Measurements from ENCODE around the gene CEP95.

DNA sequence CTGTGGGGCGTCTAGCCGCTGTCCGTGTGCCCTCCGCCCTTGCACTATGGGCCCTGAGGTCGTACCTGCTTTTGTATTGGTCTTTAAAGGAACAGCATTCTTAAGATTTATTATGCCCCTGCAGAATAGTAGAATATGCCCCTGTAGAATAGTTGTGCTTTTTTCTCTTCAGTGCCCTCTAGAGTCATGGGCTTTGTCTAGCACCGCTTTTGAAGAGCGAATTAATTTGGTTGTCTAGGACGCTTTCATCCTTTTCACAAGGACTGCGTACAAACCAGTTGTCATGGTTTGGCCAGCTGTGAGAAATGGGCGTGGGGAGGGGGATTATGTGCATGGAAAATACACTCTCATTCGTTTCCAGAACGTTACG lies 621 bp downstream of the CEP95 start:
- TF ChIP-seq, protein P1, sequence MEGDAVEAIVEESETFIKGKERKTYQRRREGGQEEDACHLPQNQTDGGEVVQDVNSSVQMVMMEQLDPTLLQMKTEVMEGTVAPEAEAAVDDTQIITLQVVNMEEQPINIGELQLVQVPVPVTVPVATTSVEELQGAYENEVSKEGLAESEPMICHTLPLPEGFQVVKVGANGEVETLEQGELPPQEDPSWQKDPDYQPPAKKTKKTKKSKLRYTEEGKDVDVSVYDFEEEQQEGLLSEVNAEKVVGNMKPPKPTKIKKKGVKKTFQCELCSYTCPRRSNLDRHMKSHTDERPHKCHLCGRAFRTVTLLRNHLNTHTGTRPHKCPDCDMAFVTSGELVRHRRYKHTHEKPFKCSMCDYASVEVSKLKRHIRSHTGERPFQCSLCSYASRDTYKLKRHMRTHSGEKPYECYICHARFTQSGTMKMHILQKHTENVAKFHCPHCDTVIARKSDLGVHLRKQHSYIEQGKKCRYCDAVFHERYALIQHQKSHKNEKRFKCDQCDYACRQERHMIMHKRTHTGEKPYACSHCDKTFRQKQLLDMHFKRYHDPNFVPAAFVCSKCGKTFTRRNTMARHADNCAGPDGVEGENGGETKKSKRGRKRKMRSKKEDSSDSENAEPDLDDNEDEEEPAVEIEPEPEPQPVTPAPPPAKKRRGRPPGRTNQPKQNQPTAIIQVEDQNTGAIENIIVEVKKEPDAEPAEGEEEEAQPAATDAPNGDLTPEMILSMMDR (conservative IDR thresholded peaks at IDR 0.05), result no peak; the same call in 1 of the 2 replicates
- no peak for TF ChIP-seq EZH2 (IDR thresholded peaks at IDR 0.05; ENCODE audit: low read depth)

All from PC-9 (cell line).